ES-I3 (cell line): ENCODE data around the gene ZNF302.

Experiments
- H3K36me3 ChIP-seq: 2 replicates; pipeline ENCODE4 v1.6.1; 2013; ENCODE audit warnings: mild to moderate bottlenecking, low read length, control low read depth, moderate library complexity; ENCODE audit not compliant: insufficient read depth
- H3K4me1 ChIP-seq: 2 replicates; pipeline ENCODE4 v1.6.1; 2013; ENCODE audit warnings: mild to moderate bottlenecking, control low read depth, low read length; ENCODE audit not compliant: insufficient read depth
- H3K9ac ChIP-seq: 2 replicates; pipeline ENCODE4 v1.6.1; 2013; ENCODE audit warnings: low read depth, mild to moderate bottlenecking, low read length, moderate library complexity
- H3K9me3 ChIP-seq: 2 replicates; pipeline ENCODE4 v1.6.1; 2013; ENCODE audit warnings: mild to moderate bottlenecking, low read length, moderate library complexity; ENCODE audit not compliant: control insufficient read depth, insufficient read depth

Gene ZNF302

GRCh38 chr19:34731964-34732363 lies 54.5 kb downstream of the ZNF302 start:
- Histone ChIP-seq H3K36me3 (no peaks in the 10 kb centered on the region), H3K4me1 (no peaks in the 10 kb centered on the region), H3K9ac (no peak overlapping the region), H3K9me3 (peaks cover 2% of the 10 kb centered on the region; the same call in 1 of the 2 replicates)

DNA sequence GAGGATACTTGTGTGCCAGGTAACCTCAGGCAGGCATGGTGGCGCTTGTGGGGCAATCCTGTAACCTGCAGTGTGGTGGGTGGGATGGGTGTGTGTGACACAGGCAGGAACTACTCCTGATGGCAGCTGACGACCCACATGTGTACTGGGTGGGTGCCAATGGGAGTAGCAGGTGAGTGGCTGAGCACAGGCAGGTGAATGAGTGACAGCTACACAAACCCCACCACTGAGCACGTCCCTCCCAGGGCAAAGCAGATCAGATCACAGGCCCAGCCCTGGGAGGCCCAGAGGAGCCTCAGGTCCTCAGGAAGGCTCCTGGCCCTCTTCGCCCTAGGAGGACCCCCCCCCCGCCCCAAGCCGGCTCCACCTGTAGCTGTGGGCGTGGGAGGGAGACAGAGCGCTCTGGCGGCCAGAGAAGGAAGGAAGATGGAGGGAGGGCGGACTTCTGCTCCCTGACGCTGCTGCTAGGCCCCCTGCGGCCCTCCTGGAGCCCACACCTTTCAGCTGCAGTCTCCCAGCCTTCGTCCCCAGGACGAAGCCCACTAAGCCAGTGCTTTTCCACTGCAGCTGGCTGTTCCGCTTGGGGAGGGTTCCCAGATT lies 55.2 kb downstream of the ZNF302 start:
- no peaks in the 10 kb centered on the region for H3K4me1 ChIP-seq
- no peaks in the 10 kb centered on the region for H3K36me3 ChIP-seq
- H3K9ac ChIP-seq: peak overlapping the region; percentile 93
- H3K9me3 ChIP-seq: peaks cover 2% of the 10 kb centered on the region; the same call in 1 of the 2 replicates

DNA sequence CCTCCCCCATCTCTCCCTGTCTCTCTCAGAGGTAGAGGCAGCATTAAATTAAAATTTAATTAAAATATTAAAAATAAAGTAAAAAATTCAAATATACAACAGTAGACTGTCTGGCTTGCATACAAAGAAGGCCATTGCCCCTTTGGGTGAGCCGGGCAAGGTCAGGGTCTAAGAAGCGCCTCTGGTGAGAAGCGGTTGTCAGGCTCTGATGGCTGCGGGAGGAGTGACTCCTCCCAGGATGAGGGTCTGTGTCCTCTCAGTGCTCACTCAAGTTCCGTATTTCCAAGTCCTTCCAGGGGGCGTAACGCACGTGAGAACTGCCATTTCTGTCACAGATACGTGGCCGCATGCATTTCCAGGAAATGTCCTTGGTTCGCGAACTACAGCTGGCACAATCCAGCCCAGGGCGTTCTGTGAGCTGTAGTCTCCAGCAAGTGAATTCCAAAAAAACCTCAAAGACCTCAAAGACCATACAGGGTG lies 55.8 kb downstream of the ZNF302 start:
- no peaks in the 10 kb centered on the region for H3K36me3 ChIP-seq

DNA sequence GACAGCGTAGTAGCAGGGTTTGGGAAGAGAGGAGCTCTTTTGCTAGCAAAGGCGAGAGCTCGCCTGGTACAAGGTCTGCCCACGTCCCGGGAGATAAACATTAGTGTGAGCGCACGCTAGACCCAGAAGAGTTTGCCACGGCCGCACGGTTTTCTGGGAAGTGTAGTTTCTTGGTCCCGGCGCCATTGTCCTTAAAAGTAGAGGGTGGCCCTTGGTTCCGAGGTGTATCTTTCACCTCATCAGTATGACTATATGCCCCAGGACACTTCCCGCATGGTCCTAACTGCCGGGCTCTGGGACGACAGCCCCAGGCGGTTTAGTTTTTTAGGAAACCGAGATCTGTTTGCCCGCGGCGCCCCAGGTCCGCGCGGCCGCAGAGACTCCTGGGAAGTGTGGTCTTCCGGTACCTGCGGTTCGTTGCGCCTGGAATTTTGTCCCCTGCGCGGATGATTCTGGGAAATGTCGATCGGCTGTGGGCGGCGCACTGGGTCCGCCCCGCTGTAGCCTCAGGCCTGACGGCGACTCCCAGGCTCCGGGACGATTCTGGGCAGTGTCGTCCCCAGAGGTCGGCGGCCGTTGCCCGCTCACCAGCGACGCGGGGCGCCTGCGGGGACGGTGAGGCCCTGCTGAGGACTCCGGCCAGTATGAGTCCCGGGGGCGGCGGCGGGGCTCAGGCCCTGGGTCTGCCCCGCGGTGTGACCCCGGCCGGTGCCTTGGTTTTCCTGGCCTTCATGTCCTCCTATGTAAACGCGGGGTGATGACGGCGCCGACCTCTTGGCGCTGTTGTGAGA lies 56.5 kb downstream of the ZNF302 start, which contains the start of gene ZNF181:
Gene ZNF181 (plus strand): TSS at position 498 of the 791 bp plus-strand sequence. CDS start 795 bp downstream, outside the sequence.
- Histone ChIP-seq H3K36me3 (no peaks in the 10 kb centered on the region), H3K9me3 (no peaks in the 10 kb centered on the region), H3K9ac (peak within 1 kb of the TSS; percentile 93), H3K4me1 (no peaks in the 10 kb centered on the region)

More for the DNA sequence above, 55.8 kb downstream of the ZNF302 start:
- H3K4me1 ChIP-seq: no peaks in the 10 kb centered on the region
- H3K9me3 ChIP-seq: no peaks in the 10 kb centered on the region
- H3K9ac ChIP-seq: peak overlapping the region; percentile 93

DNA sequence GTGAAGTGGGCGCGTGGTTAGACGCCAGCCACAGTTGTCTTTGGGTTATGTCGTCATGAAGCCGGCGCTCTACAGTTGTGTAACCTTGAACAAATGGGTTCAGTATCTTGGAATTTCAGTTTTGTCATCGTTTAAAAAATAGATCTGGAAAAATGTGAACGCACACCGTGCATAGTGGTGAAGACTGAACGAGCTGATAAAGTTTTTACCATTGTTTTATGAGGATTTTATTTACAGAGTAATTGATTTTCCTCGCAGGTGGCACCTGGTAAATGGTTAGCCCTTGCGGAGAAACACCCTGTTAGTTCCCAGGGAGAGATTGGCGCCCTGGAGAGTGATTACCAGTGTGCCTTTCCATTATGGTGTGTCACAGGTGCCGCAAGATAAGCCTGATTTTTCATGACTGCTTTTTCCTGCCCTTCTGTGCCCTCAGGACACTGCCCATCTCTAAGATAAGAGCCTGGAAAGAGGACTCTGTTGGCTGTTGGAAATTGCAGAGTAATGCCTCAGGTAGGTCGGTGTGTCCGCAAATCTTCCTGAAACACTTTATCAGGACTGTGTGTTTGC lies 57.1 kb downstream of the ZNF302 start:
- H3K9me3 ChIP-seq: no peaks in the 10 kb centered on the region
- H3K4me1 ChIP-seq: no peaks in the 10 kb centered on the region
- peak overlapping the region; percentile 93 for H3K9ac ChIP-seq
- peaks cover 2% of the 10 kb centered on the region; the same call in 1 of the 2 replicates for H3K36me3 ChIP-seq
